ENCODE results near the gene NSMF.

GRCh38 chr9:137426018-137426681 lies 33.0 kb downstream of the NSMF start:
- TF ChIP-seq POLR2A (IDR thresholded peaks at IDR 0.05; ENCODE audit: low read depth, low read length): no peak
- TF ChIP-seq CTCF (conservative IDR thresholded peaks at IDR 0.05; ENCODE audit: low read depth, low read length): no peak
- no peak for TF ChIP-seq FOS (IDR thresholded peaks at IDR 0.05; ENCODE audit: low read depth, low read length)
- TF ChIP-seq RFX5 (IDR thresholded peaks at IDR 0.05; ENCODE audit: low read depth, low read length): no peak
- TF ChIP-seq RCOR1 (IDR thresholded peaks at IDR 0.05; ENCODE audit: insufficient replicate concordance, low read length): no peak
- TF ChIP-seq SMC3 (IDR thresholded peaks at IDR 0.05; ENCODE audit: low read depth, low read length): no peak
- TF ChIP-seq MAZ (IDR thresholded peaks at IDR 0.05; ENCODE audit: borderline replicate concordance, low read depth, low read length): no peak

Measured in IMR-90 (cell line).